Posterior vena cava (tissue), 2 donors: ENCODE results near the gene SUFU. TPM values are rescaled to one million over a fixed set of nuclear protein-coding genes. Genes with fewer than 3 reads are reported as not detected.

Source experiments
- DNase-seq: peaks from one replicate; pipeline ENCODE4 v3.0.0-alpha.2; 2020; ENCODE audit warnings: low spot score
- intact Hi-C, 2 donors: fragments of 100-400 bp; cut with DNase I; formaldehyde crosslinking; loops; one replicate each; pipeline versions ENCODE4 v1.14.1 to v1.14.2; 2022 to 2023
- total RNA-seq, 2 donors: library from RNA; stranded (reverse); fragmentation: NEBNext Ultra II Directional; extraction: Animal tissue kit (Norgen Biotek cat#: 25700); gene quantifications; one replicate each; pipeline ENCODE4 v1.2.1, GENCODE V29; 2021
- donor health status: DM: yes; HTN: yes; CAD: no.
- donor health status: DM: yes; HTN: yes; CAD: no.

Gene SUFU
- total RNA-seq, 2 donors from 2014 or later = 10.4 to 11.3 TPM

DNA sequence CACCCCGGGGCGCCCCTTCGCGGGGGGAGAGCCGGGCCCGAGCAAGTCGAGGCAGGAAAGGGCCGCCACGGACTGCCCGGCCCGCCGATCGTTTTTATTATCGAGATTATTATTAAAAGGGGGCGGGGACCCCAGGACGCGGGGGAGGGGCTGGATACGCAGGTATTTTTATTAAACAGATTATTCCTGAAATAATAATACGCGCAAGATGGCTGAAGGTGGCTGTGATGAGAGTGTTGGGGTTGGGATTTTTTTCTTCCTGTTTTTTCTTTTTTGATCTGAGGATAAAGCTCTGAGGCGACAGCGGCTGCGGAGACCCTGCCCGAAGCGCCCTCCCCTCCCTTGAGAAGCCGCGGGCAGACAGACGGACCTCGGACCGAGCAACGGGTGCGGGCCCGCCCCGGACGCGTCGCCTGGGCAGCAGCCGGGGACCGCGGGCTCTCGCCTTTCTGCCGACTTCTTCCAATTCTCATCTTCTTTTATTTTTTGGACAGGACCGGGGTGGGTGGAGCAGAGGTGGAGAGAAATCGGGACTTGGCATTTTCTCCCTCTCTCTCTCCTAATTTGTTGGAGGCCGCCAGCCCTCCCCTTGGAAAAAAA is 139.1 kb downstream of the SUFU start:
- no peak for DNase-seq
- intact Hi-C loops = loop anchor here in 1 of 2 donors (10.0 kb wide), 1 partner anchor 138 kb away; the partner anchor contains the start of genes ACTR1A and SUFU

- intact Hi-C loops = loop anchor here in 1 of 2 donors (10.0 kb wide), 1 partner anchor 139 kb away; the partner anchor contains the start of genes ACTR1A and SUFU
- peak; percentile 91 for DNase-seq
Observed at GRCh38 chr10:102643336-102644065, 139.7 kb downstream of the SUFU start.

- no peak for DNase-seq
- intact Hi-C loops = loop anchor here in 1 of 2 donors (10.0 kb wide), 1 partner anchor 139 kb away; the partner anchor contains the start of genes ACTR1A and SUFU
Observed at GRCh38 chr10:102644066-102644645, 140.4 kb downstream of the SUFU start, which contains the start of gene TRIM8. TSS of gene TRIM8 (plus strand) at chr10:102644479. CDS start at chr10:102644618, 139 bp downstream.

- intact Hi-C loops = loop anchor here in 1 of 2 donors (10.0 kb wide), 1 partner anchor 140 kb away; the partner anchor contains the start of genes ACTR1A and SUFU
- DNase-seq = peak; percentile 95
Observed at GRCh38 chr10:102644646-102645387, 141.0 kb downstream of the SUFU start.

GRCh38 chr10:102645388-102645740 is 141.6 kb downstream of the SUFU start:
- peak; percentile 92 for DNase-seq
- intact Hi-C loops = loop anchor here in 1 of 2 donors (10.0 kb wide), 1 partner anchor 141 kb away; the partner anchor contains the start of genes ACTR1A and SUFU

- peak; percentile 98 for DNase-seq
- intact Hi-C loops = loop anchor here in 1 of 2 donors (10.0 kb wide), 1 partner anchor 141 kb away; the partner anchor contains the start of genes ACTR1A and SUFU
Observed at GRCh38 chr10:102645741-102646609, 142.2 kb downstream of the SUFU start.

DNA sequence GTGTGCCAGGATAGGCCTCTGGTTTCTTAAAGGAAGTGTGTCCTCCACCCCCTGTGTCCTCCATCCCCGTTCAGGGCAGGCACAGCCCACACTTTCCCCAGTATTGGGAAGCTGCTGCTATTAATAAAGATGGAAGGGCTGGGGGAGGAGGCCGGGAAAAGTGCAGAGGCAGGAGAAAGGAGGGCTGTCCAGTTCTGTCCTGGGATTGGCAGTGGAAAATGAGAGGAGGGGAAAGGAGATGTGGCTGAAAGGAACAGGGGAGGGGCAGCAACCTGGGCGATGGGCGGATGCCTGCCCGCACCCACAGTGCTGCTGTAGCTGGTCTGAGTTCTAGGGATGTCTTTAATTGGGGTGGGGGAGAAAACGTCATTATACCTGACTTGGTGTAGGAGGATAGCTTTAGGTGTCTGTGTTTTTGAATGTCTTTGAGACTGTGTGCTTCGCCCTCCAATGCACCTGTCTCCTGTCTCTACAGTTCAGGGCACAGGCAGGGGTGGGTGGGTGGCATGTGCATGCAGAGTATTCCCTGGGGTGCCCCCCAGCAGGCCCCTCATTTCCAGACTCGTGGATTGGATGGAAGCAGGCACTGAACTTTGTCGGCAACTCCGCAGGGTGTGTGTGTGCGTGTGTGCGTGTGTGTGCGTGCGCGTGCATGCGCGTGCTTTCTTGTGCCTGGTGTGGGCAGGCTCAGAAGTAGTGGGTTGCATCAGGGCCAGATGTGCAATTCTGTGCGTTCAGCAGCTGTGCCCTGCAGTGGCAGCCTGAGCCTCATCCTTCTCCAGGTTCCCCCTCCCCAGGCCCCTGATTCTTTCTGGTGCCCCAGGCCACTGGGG is 143.1 kb downstream of the SUFU start:
- peak; percentile 93 for DNase-seq
- intact Hi-C loops = loop anchor here in 1 of 2 donors (10.0 kb wide), 1 partner anchor 142 kb away; the partner anchor contains the start of genes ACTR1A and SUFU

- no peak for DNase-seq
- intact Hi-C loops = loop anchor here in 1 of 2 donors (10.0 kb wide), 1 partner anchor 143 kb away; the partner anchor contains the start of genes ACTR1A and SUFU
Observed at GRCh38 chr10:102647443-102648268, 143.9 kb downstream of the SUFU start.

DNA sequence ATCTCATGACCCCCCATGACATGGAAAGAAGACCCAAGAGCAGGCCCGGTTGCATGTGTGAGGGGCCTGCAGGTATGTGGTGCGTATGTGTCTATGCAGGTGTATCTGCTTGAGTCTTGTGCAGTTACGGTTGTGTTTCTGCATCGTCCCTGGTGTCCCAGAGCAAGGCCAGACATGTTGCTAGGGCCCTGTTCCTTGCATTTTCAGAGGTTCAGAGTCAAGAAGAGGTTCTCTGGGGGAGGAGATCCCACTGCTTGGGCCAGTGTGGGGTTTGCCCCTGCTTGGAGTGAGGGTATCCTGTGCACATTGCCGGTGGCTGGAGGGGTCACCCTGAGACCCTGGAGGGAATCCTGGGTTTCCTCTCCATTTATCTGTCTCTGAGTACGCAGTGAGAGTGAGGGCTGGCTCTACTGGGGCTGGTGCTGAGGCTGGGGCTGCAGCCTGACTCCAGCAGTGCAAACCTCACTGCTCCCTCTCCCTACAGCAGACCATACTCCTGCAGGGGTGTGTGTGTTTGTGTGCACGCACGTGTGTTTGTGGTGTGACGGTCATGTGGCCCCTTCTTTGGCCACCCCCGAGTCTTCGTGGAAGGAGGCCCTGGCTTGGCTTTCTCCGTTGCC is 144.6 kb downstream of the SUFU start:
- intact Hi-C loops = loop anchor here in 1 of 2 donors (10.0 kb wide), 1 partner anchor 144 kb away; the partner anchor contains the start of genes ACTR1A and SUFU
- DNase-seq = no peak

DNA sequence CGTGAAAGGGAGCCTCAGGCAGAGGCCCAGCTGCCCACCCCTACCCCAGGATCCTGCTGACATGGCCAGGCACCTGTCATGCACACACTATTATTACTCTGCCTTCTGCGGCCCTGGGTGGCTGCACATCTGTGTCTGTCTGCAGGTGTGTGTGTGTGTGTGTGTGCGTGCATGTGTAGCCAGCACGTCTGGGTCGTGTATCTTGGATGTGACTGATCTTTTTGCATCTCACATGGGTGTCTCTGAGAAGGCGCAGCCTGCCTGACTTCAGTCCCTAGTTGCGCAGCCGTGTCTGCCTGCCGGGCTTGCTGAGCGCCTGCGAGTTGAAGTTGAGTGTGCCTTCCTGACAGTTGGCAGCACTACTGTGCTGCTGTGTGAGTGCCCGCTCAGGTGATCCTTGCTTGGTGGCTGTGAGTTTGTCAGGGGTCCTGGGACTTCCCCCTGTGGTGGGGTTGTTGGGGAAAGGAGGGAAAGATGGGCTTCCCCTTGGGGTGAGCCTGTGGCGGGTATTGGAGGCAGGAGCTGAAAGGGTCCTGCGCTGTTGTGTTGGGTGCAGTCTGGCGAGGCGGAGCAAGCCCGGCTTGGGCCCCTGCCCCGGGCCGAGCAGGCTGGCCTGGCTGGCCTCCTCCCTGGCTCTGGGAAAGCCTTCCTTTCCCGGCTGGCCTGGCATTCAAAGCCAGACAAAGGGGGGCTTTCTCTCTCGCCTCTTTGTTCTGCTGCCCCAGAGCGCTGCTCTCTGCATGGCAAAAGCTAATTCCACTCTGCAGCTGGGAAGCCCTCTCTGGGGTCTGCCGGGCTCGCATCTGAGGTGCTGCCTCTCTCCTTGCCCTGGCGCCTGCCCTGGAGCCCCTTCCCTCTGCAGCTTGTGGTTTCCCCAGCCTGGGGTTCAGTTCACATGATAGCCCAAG is 145.4 kb downstream of the SUFU start:
- no peak for DNase-seq
- intact Hi-C loops = loop anchor here in 1 of 2 donors (10.0 kb wide), 1 partner anchor 144 kb away; the partner anchor contains the start of genes ACTR1A and SUFU

- intact Hi-C loops = loop anchor here in 1 of 2 donors (10.0 kb wide), 1 partner anchor 145 kb away; the partner anchor contains the start of genes ACTR1A and SUFU
- no peak for DNase-seq
Observed at GRCh38 chr10:102649797-102650654, 146.3 kb downstream of the SUFU start.

DNA sequence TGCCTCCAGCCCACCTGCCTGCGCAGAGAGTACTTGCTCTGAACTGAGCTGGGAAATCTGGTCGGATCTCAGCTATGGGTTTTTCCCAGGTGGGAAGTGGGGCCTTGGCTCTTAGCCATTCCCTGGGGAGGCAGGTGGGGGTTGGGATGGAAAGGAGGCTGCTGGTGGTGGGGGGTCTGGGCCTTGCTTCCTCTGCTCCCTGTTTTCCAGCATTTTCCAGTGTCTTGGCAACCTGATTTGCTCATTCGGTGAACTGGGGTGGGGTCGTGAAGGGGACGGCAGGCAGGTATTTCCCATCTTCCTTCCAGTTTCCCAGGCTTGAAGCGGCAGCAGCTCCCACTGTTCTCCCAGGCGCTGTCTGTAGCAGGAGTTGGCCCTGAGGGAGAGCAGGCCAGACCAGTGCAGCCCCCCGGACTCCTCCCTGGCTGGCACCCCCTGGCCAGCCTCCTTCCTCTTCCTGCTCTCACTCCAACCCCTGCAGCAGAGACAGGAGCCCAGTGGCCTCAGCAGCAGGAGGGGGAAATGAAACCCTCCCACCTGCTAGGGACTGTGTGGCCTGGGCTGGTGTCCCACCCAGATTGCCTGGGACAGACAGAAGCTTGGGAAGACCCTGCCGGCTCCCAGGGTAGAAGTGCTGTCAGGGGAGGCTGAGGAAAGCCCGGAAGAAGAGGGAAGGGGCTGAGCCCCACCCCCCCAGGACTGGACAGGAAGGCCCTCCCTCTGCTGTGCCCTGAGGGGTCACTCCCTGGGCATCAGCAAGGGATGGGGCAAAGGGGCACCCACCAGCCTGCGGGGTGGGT is 147.1 kb downstream of the SUFU start:
- no peak for DNase-seq
- intact Hi-C loops = no loop called here
